OCI-LY7 (cell line): Measurements from ENCODE around the gene AGAP3.

ENCODE experiments used
- EZH2phosphoT487 ChIP-seq: fragments of 200-600 bp; sonication (generic); IDR thresholded peaks from 2 replicates; pipeline ENCODE4 v1.6.1; 2018; ENCODE audit warnings: low read depth, borderline replicate concordance, mild to moderate bottlenecking, mixed run types, antibody characterized with exemption, low read length, moderate library complexity, mixed read lengths
- TF ChIP-seq, protein P1 (sequence below): fragments of 200-600 bp; sonication (generic); conservative IDR thresholded peaks from 2 replicates; pipeline ENCODE4 v1.5.1; 2014; ENCODE audit warnings: mild to moderate bottlenecking, antibody characterized with exemption, low read length, moderate library complexity, mixed read lengths

DNA sequence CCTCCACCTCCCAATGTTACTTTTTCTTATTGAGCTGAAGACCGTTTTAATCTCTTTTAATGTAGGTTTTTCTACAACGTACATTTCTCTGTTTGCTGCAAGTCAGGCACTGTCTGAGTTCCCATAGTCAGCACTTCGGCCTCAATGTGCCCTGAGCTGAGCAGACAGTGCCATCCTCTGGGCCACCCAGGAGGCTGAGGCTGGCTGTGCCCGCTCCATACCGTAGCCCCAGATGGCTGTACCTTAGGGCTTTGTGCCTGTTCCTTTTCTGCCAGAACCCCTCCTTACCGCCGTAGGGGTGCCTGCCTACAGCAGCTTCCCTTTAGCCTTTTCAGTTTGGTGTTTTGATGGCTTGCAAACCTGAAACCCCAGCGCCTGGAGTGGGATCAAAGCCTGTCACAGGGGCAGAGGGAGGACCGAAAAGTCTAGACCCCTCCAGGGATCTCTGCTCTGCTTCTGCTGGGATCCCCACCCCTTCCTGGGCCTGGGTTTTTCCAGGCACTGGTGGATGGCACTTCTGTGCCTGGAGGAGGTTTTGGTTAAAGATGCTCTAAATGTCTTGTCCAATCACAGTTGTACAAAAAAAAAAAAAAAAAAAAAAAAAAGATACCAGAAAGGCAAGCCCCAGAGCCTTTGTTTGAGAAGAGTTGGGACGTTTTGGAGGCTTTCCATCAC lies 9.0 kb downstream of the AGAP3 start:
- TF ChIP-seq, protein P1, sequence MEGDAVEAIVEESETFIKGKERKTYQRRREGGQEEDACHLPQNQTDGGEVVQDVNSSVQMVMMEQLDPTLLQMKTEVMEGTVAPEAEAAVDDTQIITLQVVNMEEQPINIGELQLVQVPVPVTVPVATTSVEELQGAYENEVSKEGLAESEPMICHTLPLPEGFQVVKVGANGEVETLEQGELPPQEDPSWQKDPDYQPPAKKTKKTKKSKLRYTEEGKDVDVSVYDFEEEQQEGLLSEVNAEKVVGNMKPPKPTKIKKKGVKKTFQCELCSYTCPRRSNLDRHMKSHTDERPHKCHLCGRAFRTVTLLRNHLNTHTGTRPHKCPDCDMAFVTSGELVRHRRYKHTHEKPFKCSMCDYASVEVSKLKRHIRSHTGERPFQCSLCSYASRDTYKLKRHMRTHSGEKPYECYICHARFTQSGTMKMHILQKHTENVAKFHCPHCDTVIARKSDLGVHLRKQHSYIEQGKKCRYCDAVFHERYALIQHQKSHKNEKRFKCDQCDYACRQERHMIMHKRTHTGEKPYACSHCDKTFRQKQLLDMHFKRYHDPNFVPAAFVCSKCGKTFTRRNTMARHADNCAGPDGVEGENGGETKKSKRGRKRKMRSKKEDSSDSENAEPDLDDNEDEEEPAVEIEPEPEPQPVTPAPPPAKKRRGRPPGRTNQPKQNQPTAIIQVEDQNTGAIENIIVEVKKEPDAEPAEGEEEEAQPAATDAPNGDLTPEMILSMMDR, result no peak
- TF ChIP-seq EZH2phosphoT487, result no peak
